ENCODE measurements around the gene FBXO31.

Gene FBXO31

DNA sequence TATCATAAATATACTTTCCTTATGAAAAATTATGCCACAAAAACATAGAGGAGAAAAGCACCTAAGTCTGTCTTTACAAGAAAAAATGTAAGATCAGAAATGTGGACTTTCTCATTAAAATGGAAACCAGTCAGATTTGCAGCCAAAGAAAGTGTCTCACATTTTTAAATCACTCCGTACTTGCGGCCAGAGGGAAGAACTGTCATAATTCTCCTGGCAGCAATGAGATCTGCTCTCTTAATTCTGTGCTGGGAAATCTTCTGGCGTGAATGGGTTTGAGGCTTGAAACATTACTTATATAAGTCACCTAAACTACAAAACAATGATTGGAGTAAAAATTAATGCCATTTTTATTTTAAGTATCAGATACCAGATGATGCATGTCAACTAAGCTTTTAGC lies 77.1 kb downstream of the FBXO31 start:
- Histone ChIP-seq H3K27ac (ENCODE audit: extremely low read depth, low read depth, low read length) (no peak overlapping the region), H3K4me3 (ENCODE audit: low read depth, low read length) (no peak overlapping the region), H3K9me3 (ENCODE audit: control insufficient read depth, insufficient read depth, low read depth, low read length) (no peaks in the 10 kb centered on the region), H3K4me1 (ENCODE audit: control insufficient read depth, insufficient read depth, low read length) (no peaks in the 10 kb centered on the region), H3K36me3 (ENCODE audit: control insufficient read depth in 2 of 2, insufficient read depth in 1 of 2, low read length in 2 of 2) (peaks cover 0 to 9% of the 10 kb centered on the region in 2 experiments; a peak in 1 of 3 replicates)
- ChIA-PET POLR2A (no interaction called here), CTCF (interaction anchor here (1.0 kb wide), 1 partner anchor 9 kb away, joined by 3 read pairs; no protein-coding TSS in a partner anchor)
- TF ChIP-seq SP3 (tag by site-specific recombination; IDR thresholded peaks at IDR 0.05) (no peak), ZNF555 (tag by site-specific recombination; conservative IDR thresholded peaks at IDR 0.05) (no peak)

DNA sequence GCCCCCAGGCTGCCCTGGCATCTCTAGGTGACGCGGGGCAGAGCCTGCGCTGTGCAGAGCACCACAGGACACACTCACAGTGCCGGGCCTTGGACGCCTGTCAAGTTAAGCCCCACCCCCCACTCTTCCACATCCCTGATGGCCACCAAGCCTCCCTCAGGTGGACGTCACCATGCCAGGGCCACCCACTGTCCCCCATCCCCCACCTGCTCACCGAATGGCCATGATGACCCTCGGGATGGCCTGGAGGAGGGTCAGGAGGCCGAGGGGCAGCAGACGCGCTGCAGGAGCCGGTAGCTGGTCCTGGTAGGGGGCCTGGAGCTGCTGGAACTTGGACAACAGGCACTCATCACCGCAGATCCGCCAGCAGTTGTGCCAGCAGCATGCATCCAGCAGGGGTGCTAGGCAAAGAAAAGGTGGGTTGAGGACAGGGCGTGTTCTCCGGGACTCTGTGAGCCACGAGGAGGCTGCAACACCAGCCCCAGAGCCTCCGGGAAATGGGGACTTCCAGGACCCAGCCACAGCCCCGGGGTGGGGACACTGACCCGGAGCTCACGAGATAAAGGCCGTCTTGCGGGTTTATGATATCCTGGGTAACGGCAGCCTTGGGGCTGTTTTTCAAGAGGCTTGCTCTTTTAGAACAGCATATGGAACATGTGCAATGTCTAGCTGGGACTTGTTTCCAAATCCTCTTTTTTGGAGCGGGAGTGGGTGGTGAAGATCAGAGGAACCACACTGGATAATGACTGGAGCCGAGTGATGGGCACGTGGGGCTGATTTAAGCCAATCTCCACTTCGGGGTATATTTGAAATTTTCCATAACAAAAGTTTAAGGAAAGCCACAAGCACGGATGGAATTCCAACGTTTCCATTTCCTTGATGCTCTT lies 77.8 kb downstream of the FBXO31 start:
- TF ChIP-seq ZNF433 (tag by site-specific recombination; IDR thresholded peaks at IDR 0.05; ENCODE audit: low read depth), result no peak
- TF ChIP-seq MYNN (tag by site-specific recombination; IDR thresholded peaks at IDR 0.05; ENCODE audit: borderline replicate concordance), result no peak
- TF ChIP-seq ZIC2 (tag by site-specific recombination; IDR thresholded peaks at IDR 0.05), result no peak
- TF ChIP-seq ZNF792 (tag by site-specific recombination; IDR thresholded peaks at IDR 0.05), result no peak
- no peak for TF ChIP-seq ZNF510 (tag by site-specific recombination; IDR thresholded peaks at IDR 0.05; ENCODE audit: insufficient replicate concordance)
- TF ChIP-seq, protein P1, sequence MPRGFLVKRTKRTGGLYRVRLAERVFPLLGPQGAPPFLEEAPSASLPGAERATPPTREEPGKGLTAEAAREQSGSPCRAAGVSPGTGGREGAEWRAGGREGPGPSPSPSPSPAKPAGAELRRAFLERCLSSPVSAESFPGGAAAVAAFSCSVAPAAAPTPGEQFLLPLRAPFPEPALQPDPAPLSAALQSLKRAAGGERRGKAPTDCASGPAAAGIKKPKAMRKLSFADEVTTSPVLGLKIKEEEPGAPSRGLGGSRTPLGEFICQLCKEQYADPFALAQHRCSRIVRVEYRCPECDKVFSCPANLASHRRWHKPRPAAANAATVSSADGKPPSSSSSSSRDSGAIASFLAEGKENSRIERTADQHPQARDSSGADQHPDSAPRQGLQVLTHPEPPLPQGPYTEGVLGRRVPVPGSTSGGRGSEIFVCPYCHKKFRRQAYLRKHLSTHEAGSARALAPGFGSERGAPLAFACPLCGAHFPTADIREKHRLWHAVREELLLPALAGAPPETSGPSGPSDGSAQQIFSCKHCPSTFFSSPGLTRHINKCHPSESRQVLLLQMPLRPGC (tag by site-specific recombination; IDR thresholded peaks at IDR 0.05), result no peak
- no peak for TF ChIP-seq ZNF837 (tag by site-specific recombination; IDR thresholded peaks at IDR 0.05)
- no peak for TF ChIP-seq ZBTB8A (tag by site-specific recombination; IDR thresholded peaks at IDR 0.05)
- TF ChIP-seq WT1 (tag by site-specific recombination; IDR thresholded peaks at IDR 0.05), result no peak
- Histone ChIP-seq H3K27ac (ENCODE audit: extremely low read depth, low read depth, low read length) (no peak overlapping the region), H3K4me3 (ENCODE audit: low read depth, low read length) (no peak overlapping the region), H3K36me3 (ENCODE audit: control insufficient read depth in 2 of 2, insufficient read depth in 1 of 2, low read length in 2 of 2) (peaks cover 0 to 9% of the 10 kb centered on the region in 2 experiments; a peak in 1 of 3 replicates), H3K9me3 (ENCODE audit: control insufficient read depth, insufficient read depth, low read depth, low read length) (no peaks in the 10 kb centered on the region), H3K4me1 (ENCODE audit: control insufficient read depth, insufficient read depth, low read length) (no peaks in the 10 kb centered on the region)
- ChIA-PET CTCF (interaction anchor here (1.0 kb wide), 1 partner anchor 8 kb away, joined by 3 read pairs; no protein-coding TSS in a partner anchor), POLR2A (interaction anchor here (1.5 kb wide), 1 partner anchor 11 kb away, joined by 4 read pairs; the partner anchor contains the start of gene C16orf95)

DNA sequence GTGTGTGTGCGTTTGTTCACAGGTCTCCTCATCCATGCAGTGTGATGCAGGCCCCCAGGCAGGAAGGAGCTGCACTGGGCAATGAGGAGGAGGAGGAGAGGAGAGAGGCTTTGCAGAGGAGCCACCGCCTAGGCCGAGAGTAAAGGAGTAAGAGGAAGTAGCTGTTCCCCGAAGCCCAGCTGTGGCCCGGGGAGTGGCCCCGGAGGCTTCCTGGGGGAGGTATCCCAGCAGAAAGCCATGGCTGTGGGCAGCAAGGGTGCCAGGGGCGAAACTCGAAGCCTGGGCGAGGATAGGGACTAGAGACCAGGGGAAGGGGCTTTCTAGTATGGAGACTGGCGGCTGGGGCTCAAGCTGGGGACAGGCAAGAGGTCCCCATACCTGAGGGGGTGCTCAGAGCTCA lies 78.6 kb downstream of the FBXO31 start:
- H3K4me1 ChIP-seq (ENCODE audit: control insufficient read depth, insufficient read depth, low read length), result no peaks in the 10 kb centered on the region
- no peak overlapping the region for H3K27ac ChIP-seq (ENCODE audit: extremely low read depth, low read depth, low read length)
- peaks cover 0 to 9% of the 10 kb centered on the region in 2 experiments; a peak in 1 of 3 replicates for H3K36me3 ChIP-seq (ENCODE audit: control insufficient read depth in 2 of 2, insufficient read depth in 1 of 2, low read length in 2 of 2)
- ChIA-PET CTCF (interaction anchor here (0.7 kb wide), 1 partner anchor 46 kb away, joined by 5 read pairs; no protein-coding TSS in a partner anchor), POLR2A (interaction anchor here (1.5 kb wide), 1 partner anchor 12 kb away, joined by 4 read pairs; the partner anchor contains the start of gene C16orf95)
- H3K4me3 ChIP-seq (ENCODE audit: low read depth, low read length), result no peak overlapping the region
- H3K9me3 ChIP-seq (ENCODE audit: control insufficient read depth, insufficient read depth, low read depth, low read length), result no peaks in the 10 kb centered on the region
- TF ChIP-seq BCL11B (tag by site-specific recombination; IDR thresholded peaks at IDR 0.05; ENCODE audit: low read depth) (no peak), ZBTB17 (tag by site-specific recombination; IDR thresholded peaks at IDR 0.05) (no peak), ZNF747 (tag by site-specific recombination; IDR thresholded peaks at IDR 0.05) (no peak), ZNF184 (tag by site-specific recombination; IDR thresholded peaks at IDR 0.05) (no peak), ZNF157 (tag by site-specific recombination; IDR thresholded peaks at IDR 0.05) (no peak), ZFP69B (tag by site-specific recombination; IDR thresholded peaks at IDR 0.05) (no peak), ZNF341 (tag by site-specific recombination; IDR thresholded peaks at IDR 0.05; ENCODE audit: low read depth) (no peak)
- TF ChIP-seq, protein P2, sequence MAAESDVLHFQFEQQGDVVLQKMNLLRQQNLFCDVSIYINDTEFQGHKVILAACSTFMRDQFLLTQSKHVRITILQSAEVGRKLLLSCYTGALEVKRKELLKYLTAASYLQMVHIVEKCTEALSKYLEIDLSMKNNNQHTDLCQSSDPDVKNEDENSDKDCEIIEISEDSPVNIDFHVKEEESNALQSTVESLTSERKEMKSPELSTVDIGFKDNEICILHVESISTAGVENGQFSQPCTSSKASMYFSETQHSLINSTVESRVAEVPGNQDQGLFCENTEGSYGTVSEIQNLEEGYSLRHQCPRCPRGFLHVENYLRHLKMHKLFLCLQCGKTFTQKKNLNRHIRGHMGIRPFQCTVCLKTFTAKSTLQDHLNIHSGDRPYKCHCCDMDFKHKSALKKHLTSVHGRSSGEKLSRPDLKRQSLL (tag by site-specific recombination; IDR thresholded peaks at IDR 0.05), result no peak
- TF ChIP-seq, protein P3, sequence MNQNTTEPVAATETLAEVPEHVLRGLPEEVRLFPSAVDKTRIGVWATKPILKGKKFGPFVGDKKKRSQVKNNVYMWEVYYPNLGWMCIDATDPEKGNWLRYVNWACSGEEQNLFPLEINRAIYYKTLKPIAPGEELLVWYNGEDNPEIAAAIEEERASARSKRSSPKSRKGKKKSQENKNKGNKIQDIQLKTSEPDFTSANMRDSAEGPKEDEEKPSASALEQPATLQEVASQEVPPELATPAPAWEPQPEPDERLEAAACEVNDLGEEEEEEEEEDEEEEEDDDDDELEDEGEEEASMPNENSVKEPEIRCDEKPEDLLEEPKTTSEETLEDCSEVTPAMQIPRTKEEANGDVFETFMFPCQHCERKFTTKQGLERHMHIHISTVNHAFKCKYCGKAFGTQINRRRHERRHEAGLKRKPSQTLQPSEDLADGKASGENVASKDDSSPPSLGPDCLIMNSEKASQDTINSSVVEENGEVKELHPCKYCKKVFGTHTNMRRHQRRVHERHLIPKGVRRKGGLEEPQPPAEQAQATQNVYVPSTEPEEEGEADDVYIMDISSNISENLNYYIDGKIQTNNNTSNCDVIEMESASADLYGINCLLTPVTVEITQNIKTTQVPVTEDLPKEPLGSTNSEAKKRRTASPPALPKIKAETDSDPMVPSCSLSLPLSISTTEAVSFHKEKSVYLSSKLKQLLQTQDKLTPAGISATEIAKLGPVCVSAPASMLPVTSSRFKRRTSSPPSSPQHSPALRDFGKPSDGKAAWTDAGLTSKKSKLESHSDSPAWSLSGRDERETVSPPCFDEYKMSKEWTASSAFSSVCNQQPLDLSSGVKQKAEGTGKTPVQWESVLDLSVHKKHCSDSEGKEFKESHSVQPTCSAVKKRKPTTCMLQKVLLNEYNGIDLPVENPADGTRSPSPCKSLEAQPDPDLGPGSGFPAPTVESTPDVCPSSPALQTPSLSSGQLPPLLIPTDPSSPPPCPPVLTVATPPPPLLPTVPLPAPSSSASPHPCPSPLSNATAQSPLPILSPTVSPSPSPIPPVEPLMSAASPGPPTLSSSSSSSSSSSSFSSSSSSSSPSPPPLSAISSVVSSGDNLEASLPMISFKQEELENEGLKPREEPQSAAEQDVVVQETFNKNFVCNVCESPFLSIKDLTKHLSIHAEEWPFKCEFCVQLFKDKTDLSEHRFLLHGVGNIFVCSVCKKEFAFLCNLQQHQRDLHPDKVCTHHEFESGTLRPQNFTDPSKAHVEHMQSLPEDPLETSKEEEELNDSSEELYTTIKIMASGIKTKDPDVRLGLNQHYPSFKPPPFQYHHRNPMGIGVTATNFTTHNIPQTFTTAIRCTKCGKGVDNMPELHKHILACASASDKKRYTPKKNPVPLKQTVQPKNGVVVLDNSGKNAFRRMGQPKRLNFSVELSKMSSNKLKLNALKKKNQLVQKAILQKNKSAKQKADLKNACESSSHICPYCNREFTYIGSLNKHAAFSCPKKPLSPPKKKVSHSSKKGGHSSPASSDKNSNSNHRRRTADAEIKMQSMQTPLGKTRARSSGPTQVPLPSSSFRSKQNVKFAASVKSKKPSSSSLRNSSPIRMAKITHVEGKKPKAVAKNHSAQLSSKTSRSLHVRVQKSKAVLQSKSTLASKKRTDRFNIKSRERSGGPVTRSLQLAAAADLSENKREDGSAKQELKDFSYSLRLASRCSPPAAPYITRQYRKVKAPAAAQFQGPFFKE (tag by site-specific recombination; IDR thresholded peaks at IDR 0.05; ENCODE audit: borderline replicate concordance), result no peak

All from HEK293 (cell line).